ENCODE measurements around the gene RBMS1. TPM values are rescaled to one million over a fixed set of nuclear protein-coding genes. Genes with fewer than 3 reads are reported as not detected.

Gene RBMS1
- total RNA-seq, 1 donor from 2014 or later: 102 TPM

- Histone ChIP-seq H3K4me1 (peaks cover 4% of the 10 kb centered on the region), H3K9me3 (no peaks in the 10 kb centered on the region), H3K4me3 (no peak overlapping the region), H3K36me3 (no peaks in the 10 kb centered on the region), H3K27me3 (no peaks in the 10 kb centered on the region), H3K27ac (no peak overlapping the region)
- DNase-seq (no peak), ATAC-seq (no peak)
- TF ChIP-seq CTCF (IDR thresholded peaks at IDR 0.05): no peak
- intact Hi-C loops (cut with DNase I): no loop called here
Observed at GRCh38 chr2:160257743-160258491, 235.7 kb downstream of the RBMS1 start.

- DNase-seq (no peak), ATAC-seq (no peak)
- Histone ChIP-seq H3K4me3 (no peak overlapping the region), H3K36me3 (no peaks in the 10 kb centered on the region), H3K9me3 (no peaks in the 10 kb centered on the region), H3K27me3 (no peaks in the 10 kb centered on the region), H3K27ac (no peak overlapping the region), H3K4me1 (peaks cover 10% of the 10 kb centered on the region)
- TF ChIP-seq CTCF (IDR thresholded peaks at IDR 0.05): no peak
- intact Hi-C loops (cut with DNase I): no loop called here
Observed at GRCh38 chr2:160257041-160257742, 236.4 kb downstream of the RBMS1 start.

- Histone ChIP-seq H3K27me3 (no peaks in the 10 kb centered on the region), H3K4me3 (no peak overlapping the region), H3K27ac (no peak overlapping the region), H3K36me3 (no peaks in the 10 kb centered on the region), H3K4me1 (peaks cover 10% of the 10 kb centered on the region), H3K9me3 (no peaks in the 10 kb centered on the region)
- ATAC-seq (no peak), DNase-seq (no peak)
- intact Hi-C loops (cut with DNase I): no loop called here
- TF ChIP-seq CTCF (IDR thresholded peaks at IDR 0.05): no peak
Observed at GRCh38 chr2:160256507-160256906, 237.1 kb downstream of the RBMS1 start.

GRCh38 chr2:160255408-160255807 lies 238.2 kb downstream of the RBMS1 start:
- Histone ChIP-seq H3K9me3 (no peaks in the 10 kb centered on the region), H3K4me3 (no peak overlapping the region), H3K4me1 (peaks cover 10% of the 10 kb centered on the region), H3K27ac (no peak overlapping the region), H3K27me3 (no peaks in the 10 kb centered on the region), H3K36me3 (no peaks in the 10 kb centered on the region)
- no peak for ATAC-seq
- DNase-seq: no peak
- no peak for TF ChIP-seq CTCF (IDR thresholded peaks at IDR 0.05)
- intact Hi-C loops (cut with DNase I): no loop called here

- DNase-seq (no peak), ATAC-seq (no peak)
- H3K27ac ChIP-seq: no peak overlapping the region
- intact Hi-C loops (cut with DNase I): no loop called here
- H3K4me3 ChIP-seq: no peak overlapping the region
- no peaks in the 10 kb centered on the region for H3K27me3 ChIP-seq
- H3K9me3 ChIP-seq: no peaks in the 10 kb centered on the region
- peaks cover 10% of the 10 kb centered on the region for H3K4me1 ChIP-seq
- no peaks in the 10 kb centered on the region for H3K36me3 ChIP-seq
- TF ChIP-seq CTCF (IDR thresholded peaks at IDR 0.05): no peak
Observed at GRCh38 chr2:160254189-160254762, 239.3 kb downstream of the RBMS1 start.

All from upper lobe of right lung (tissue), 1 donor.